Fibroblast of lung (primary cell): ENCODE measurements around the gene ALAS1. TPM values are rescaled to one million over a fixed set of nuclear protein-coding genes. Genes with fewer than 3 reads are reported as not detected.

ENCODE experiments used
- DNase-seq, 2 donors: peaks; one replicate each; pipeline versions ENCODE4 v3.0.0 to v3.0.0-alpha.2; 2010; ENCODE audit warnings: low read depth in 2 of 2
- H2AFZ ChIP-seq: 2 replicates; pipeline ENCODE4 v1.5.1; 2012; ENCODE audit warnings: low read length, control low read depth, inconsistent platforms
- H3K27ac ChIP-seq: 2 replicates; pipeline ENCODE4 v1.5.1; 2011; ENCODE audit warnings: low read length, control low read depth; ENCODE audit not compliant: insufficient read depth
- H3K27me3 ChIP-seq: 2 replicates; pipeline ENCODE4 v1.5.1; 2011; ENCODE audit warnings: mild to moderate bottlenecking, low read length; ENCODE audit not compliant: control insufficient read depth, insufficient read depth
- H3K36me3 ChIP-seq: 2 replicates; pipeline ENCODE4 v1.5.1; 2011; ENCODE audit warnings: low read length; ENCODE audit not compliant: control insufficient read depth, insufficient read depth
- H3K4me1 ChIP-seq: 2 replicates; pipeline ENCODE4 v1.5.1; 2011; ENCODE audit warnings: low read length; ENCODE audit not compliant: control insufficient read depth, insufficient read depth; ENCODE audit errors: extremely low read depth
- H3K4me2 ChIP-seq: 2 replicates; pipeline ENCODE4 v1.5.1; 2011; ENCODE audit warnings: low read length, control low read depth; ENCODE audit not compliant: insufficient read depth; ENCODE audit errors: extremely low read depth
- H3K4me3 ChIP-seq, 4 experiments: fragments of 200-600 bp in 1 of 4; sonication (generic) in 1 of 4; replicated peaks in 1 of 4; 2 replicates each; pipeline ENCODE4 v1.5.1; 2011 to 2016; ENCODE audit warnings: low read length in 4 of 4, low read depth in 3 of 4, mild to moderate bottlenecking in 3 of 4, control low read depth in 2 of 4, inconsistent platforms in 1 of 4, mixed read lengths in 1 of 4; ENCODE audit not compliant: insufficient read depth in 1 of 4; ENCODE audit errors: control extremely low read depth in 1 of 4
- H3K79me2 ChIP-seq: 2 replicates; pipeline ENCODE4 v1.5.1; 2012; ENCODE audit warnings: mild to moderate bottlenecking, low read length, inconsistent platforms; ENCODE audit not compliant: control insufficient read depth, insufficient read depth
- H3K9ac ChIP-seq: 2 replicates; pipeline ENCODE4 v1.5.1; 2011; ENCODE audit warnings: mild to moderate bottlenecking, low read length, control low read depth; ENCODE audit not compliant: insufficient read depth
- H3K9me3 ChIP-seq: 2 replicates; pipeline ENCODE4 v1.5.1; 2012; ENCODE audit warnings: low read depth, low read length; ENCODE audit not compliant: control insufficient read depth, insufficient read depth
- H4K20me1 ChIP-seq: 2 replicates; pipeline ENCODE4 v1.5.1; 2011; ENCODE audit warnings: low read length; ENCODE audit not compliant: control insufficient read depth, insufficient read depth; ENCODE audit errors: extremely low read depth
- CTCF ChIP-seq, 2 donors: IDR thresholded peaks in 1 of 2; conservative IDR thresholded peaks in 1 of 2; 1 replicate in 1 of 2; 2 replicates in 1 of 2; pipeline ENCODE4 v1.5.1; 2011 to 2012; ENCODE audit warnings: low read length in 2 of 2, control low read depth in 1 of 2, inconsistent platforms in 1 of 2, low read depth in 1 of 2, mild to moderate bottlenecking in 1 of 2
- EZH2 ChIP-seq: IDR thresholded peaks from 2 replicates; pipeline ENCODE4 v1.5.1; 2012; ENCODE audit warnings: low read length, control low read depth, mild to moderate bottlenecking; ENCODE audit errors: missing control alignments
- polyA plus RNA-seq, 2 donors: library from polyadenylated mRNA; depleted of rRNA in 1 of 2; stranded (reverse) in 1 of 2; unstranded in 1 of 2; fragments of >200 nt; gene quantifications; 2 replicates each; pipeline ENCODE4 v1.2.1, GENCODE V29; 2011 to 2012; ENCODE audit warnings: missing spikeins in 1 of 2
- total RNA-seq: library from RNA; depleted of rRNA; stranded (reverse); fragments of >200 nt; gene quantifications from 2 replicates; pipeline ENCODE4 v1.2.1, GENCODE V29; 2014

Gene ALAS1
- total and polyA plus RNA-seq, 2 donors (not counting 1 experiment from before 2014, with no cell fraction given) = 60.9 to 61.8 TPM

DNA sequence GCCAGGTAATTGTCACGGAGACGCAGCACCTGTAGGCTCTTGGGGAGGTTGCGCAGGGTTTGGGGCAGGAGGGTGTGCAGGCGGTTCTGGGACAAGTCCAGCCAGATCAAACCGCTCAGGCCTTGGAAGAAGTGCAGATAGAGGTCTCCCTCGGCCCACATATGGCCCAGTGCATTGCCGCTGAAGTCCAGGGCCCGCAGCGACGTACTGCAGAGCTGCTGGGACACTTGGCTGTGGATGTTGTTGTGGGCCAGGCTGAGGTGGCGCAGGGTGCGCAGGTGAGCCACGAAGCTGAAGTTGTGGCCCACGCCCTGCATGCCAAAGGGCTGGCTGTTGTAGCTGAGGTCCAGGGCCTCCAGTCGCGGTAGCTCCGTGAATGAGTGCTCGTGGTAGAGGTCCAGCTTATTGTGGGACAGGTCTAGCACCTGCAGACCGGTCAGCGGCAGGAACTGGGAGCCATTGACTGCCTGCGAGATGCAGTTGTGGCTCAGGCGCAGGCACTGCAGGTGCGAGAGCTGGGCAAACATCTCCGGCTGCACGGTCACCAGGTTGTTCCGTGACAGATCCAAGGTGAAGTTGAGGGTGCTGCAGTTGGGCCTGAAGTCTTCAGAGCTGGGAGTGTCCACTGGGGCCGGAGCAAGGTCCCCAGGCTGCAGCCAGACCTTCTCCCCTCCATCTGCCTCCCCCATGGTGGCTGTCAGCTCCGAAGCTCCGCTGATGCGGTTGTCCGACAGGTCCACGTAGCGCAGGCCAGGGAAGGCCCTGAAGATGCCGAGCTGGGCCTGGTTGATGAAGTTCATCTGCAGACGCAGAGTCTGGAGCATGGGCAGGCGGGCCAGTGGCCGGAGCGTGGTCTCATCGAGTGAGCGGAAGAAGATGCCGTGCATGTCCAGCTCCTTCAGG is 24.6 kb downstream of the ALAS1 start:
- no peak overlapping the region for H3K4me2 ChIP-seq
- DNase-seq = no peak
- H3K27ac ChIP-seq = no peak overlapping the region
- no peak overlapping the region for H3K9ac ChIP-seq
- H4K20me1 ChIP-seq = no peaks in the 10 kb centered on the region
- H3K4me3 ChIP-seq = no peak overlapping the region
- H3K27me3 ChIP-seq = no peaks in the 10 kb centered on the region
- H3K79me2 ChIP-seq = no peaks in the 10 kb centered on the region
- no peak for TF ChIP-seq EZH2
- no peak for TF ChIP-seq CTCF (conservative IDR thresholded peaks at IDR 0.05 in 1 of 2, IDR thresholded peaks at IDR 0.05 in 1 of 2; ENCODE audit: low read depth in 1 of 2, low read length in 2 of 2)
- H3K36me3 ChIP-seq = no peaks in the 10 kb centered on the region
- H3K4me1 ChIP-seq = no peaks in the 10 kb centered on the region
- H2AFZ ChIP-seq = no peak overlapping the region
- H3K9me3 ChIP-seq = no peaks in the 10 kb centered on the region

DNA sequence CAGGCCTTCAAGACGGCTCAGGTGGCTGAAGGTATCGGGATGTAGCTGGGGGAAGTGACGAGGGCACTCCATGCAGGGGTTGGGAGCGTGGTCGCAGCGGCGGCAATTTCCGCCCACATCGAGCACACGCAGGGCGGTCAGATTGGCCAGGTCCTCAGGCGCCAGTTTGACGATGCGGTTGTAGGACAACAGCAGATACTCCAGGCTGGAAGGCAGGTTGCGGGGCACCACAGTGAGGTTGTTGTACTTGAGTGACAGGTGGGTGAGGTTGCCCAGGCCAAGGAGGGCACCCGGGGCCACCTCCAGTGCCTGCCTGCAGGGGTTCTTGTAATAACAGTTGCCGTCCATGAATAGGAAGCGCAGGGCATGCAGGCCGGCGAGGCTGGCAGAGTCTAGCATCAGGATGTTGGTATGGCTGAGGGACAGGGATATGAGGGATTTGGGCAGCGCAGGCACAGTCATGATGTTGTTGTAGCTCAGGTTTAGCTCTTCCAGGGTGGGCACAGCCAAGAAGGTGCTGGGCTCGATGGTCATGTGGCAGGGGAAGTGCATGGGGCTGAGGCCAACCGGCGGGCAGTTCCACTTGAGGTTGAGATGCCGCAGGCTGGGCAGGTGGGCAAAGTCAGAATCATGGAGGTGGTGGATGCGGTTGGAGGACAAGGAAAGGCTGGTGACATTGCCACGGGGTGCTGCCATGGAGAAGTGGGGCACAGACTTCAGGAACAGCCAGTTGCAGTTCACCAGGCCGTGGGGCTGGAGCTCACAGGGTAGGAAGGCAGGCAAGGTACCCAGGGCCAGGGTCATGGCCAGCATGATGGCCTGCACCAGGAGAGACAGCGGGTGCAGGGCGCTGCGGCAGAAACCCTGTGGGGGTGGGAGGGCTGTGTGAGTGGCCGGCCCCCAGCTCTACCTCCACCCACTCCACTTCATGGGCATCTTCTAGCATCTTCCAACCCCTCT is 25.8 kb downstream of the ALAS1 start:
- no peak overlapping the region for H3K9ac ChIP-seq
- H3K79me2 ChIP-seq = no peaks in the 10 kb centered on the region
- no peak overlapping the region for H3K4me3 ChIP-seq
- H3K27me3 ChIP-seq = no peaks in the 10 kb centered on the region
- no peaks in the 10 kb centered on the region for H3K4me1 ChIP-seq
- H3K36me3 ChIP-seq = peaks cover 2% of the 10 kb centered on the region
- TF ChIP-seq EZH2 = no peak
- no peak for TF ChIP-seq CTCF (conservative IDR thresholded peaks at IDR 0.05 in 1 of 2, IDR thresholded peaks at IDR 0.05 in 1 of 2; ENCODE audit: low read depth in 1 of 2, low read length in 2 of 2)
- H4K20me1 ChIP-seq = no peaks in the 10 kb centered on the region
- H3K9me3 ChIP-seq = no peaks in the 10 kb centered on the region
- H3K27ac ChIP-seq = no peak overlapping the region
- DNase-seq = no peak
- H3K4me2 ChIP-seq = no peak overlapping the region
- no peak overlapping the region for H2AFZ ChIP-seq
